ENCODE results near the gene HCN2. TPM values are rescaled to one million over a fixed set of nuclear protein-coding genes. Genes with fewer than 3 reads are reported as not detected.
"Not testable (repeated sequence)": the region's sequence is repeated elsewhere in the genome, so short reads cannot be mapped to it uniquely, and the experiment has no call there.

HCN2 gene
- total RNA-seq, 4 donors from 2014 or later = 0.15 to 0.57 (median 0.29) TPM; not detected in 1

- H3K27me3 ChIP-seq = no peaks in the 10 kb centered on the region
- no peaks in the 10 kb centered on the region for H3K9me3 ChIP-seq
- peaks cover 34 to 93% (median 41%) of the 10 kb centered on the region in 3 donors for H3K36me3 ChIP-seq
- TF ChIP-seq POLR2A (IDR thresholded peaks at IDR 0.05) = no peak
- TF ChIP-seq CTCF (IDR thresholded peaks at IDR 0.05) = no peak
- no peak overlapping the region for H3K27ac ChIP-seq
- DNase-seq = no peak
- H3K4me1 ChIP-seq = peaks cover 0 to 6% (median 0%) of the 10 kb centered on the region in 3 donors
- no peak overlapping the region for H3K4me3 ChIP-seq
- 96% methylated on average over 15 of the region's 37 CpGs; no CpG with 5 or more reads in 1 of the 2 donors for WGBS, 2 donors
- intact Hi-C loops (cut with DNase I) = no loop called here
Measured at GRCh38 chr19:622666-623065, 33.0 kb downstream of the HCN2 start.

GRCh38 chr19:623175-623916, 33.7 kb downstream of the HCN2 start:
- peaks cover 34 to 93% (median 36%) of the 10 kb centered on the region in 3 donors for H3K36me3 ChIP-seq

GRCh38 chr19:623974-624373, 34.3 kb downstream of the HCN2 start:
- 70 to 74% methylated on average over 17 to 19 of the region's 24 CpGs for WGBS, 2 donors
- DNase-seq = no peak
- peak overlapping the region in 2 of 4 donors; percentile 14 to 26 for H3K27ac ChIP-seq
- peaks cover 0 to 6% (median 0%) of the 10 kb centered on the region in 3 donors for H3K4me1 ChIP-seq
- H3K9me3 ChIP-seq = no peaks in the 10 kb centered on the region
- intact Hi-C loops (cut with DNase I) = no loop called here
- no peaks in the 10 kb centered on the region for H3K27me3 ChIP-seq
- no peak for TF ChIP-seq POLR2A (IDR thresholded peaks at IDR 0.05)
- TF ChIP-seq CTCF (IDR thresholded peaks at IDR 0.05) = no peak
- H3K36me3 ChIP-seq = peaks cover 28 to 93% (median 34%) of the 10 kb centered on the region in 3 donors
- H3K4me3 ChIP-seq = no peak overlapping the region

More at GRCh38 chr19:623175-623916, 33.7 kb downstream of the HCN2 start:
- Histone ChIP-seq H3K27me3 (no peaks in the 10 kb centered on the region), H3K27ac (no peak overlapping the region), H3K4me1 (peaks cover 0 to 6% (median 0%) of the 10 kb centered on the region in 3 donors), H3K9me3 (no peaks in the 10 kb centered on the region), H3K4me3 (no peak overlapping the region)
- no peak for DNase-seq
- no peak for TF ChIP-seq POLR2A (IDR thresholded peaks at IDR 0.05)
- TF ChIP-seq CTCF (IDR thresholded peaks at IDR 0.05) = no peak
- WGBS, 2 donors = 80 to 88% methylated on average over 1 to 20 of the region's 44 CpGs
- intact Hi-C loops (cut with DNase I) = no loop called here

- 93 to 100% methylated on average over 2 to 11 of the region's 24 CpGs for WGBS, 2 donors
- Histone ChIP-seq H3K4me1 (peaks cover 0 to 6% (median 0%) of the 10 kb centered on the region in 3 donors), H3K4me3 (no peak overlapping the region), H3K36me3 (peaks cover 23 to 93% (median 34%) of the 10 kb centered on the region in 3 donors), H3K27me3 (no peaks in the 10 kb centered on the region), H3K27ac (peak overlapping the region in 2 of 4 donors; percentile 14 to 26), H3K9me3 (no peaks in the 10 kb centered on the region)
- TF ChIP-seq CTCF (IDR thresholded peaks at IDR 0.05) = no peak
- no peak for TF ChIP-seq POLR2A (IDR thresholded peaks at IDR 0.05)
- no peak for DNase-seq
- intact Hi-C loops (cut with DNase I) = no loop called here
Measured at GRCh38 chr19:624433-625109, 34.9 kb downstream of the HCN2 start.

GRCh38 chr19:625257-625656, 35.6 kb downstream of the HCN2 start:
- intact Hi-C loops (cut with DNase I) = no loop called here
- no peaks in the 10 kb centered on the region for H3K9me3 ChIP-seq
- DNase-seq = no peak
- no peak overlapping the region for H3K27ac ChIP-seq
- H3K4me3 ChIP-seq = no peak overlapping the region
- peaks cover 16 to 93% (median 27%) of the 10 kb centered on the region in 3 donors for H3K36me3 ChIP-seq
- peaks cover 0 to 6% (median 0%) of the 10 kb centered on the region in 3 donors for H3K4me1 ChIP-seq
- TF ChIP-seq POLR2A (IDR thresholded peaks at IDR 0.05) (no peak), CTCF (IDR thresholded peaks at IDR 0.05) (no peak)
- WGBS, 2 donors = 82 to 87% methylated on average over 4 of the region's 5 CpGs
- H3K27me3 ChIP-seq = no peaks in the 10 kb centered on the region

- 48 to 54% methylated on average over 6 to 7 of the region's 7 CpGs for WGBS, 2 donors
- peaks cover 14 to 93% (median 26%) of the 10 kb centered on the region in 3 donors for H3K36me3 ChIP-seq
- H3K27me3 ChIP-seq; H3K27ac ChIP-seq; H3K4me1 ChIP-seq; DNase-seq; H3K4me3 ChIP-seq; intact Hi-C loops (cut with DNase I); H3K9me3 ChIP-seq: not testable (repeated sequence)
Measured at GRCh38 chr19:626566-626965, 36.9 kb downstream of the HCN2 start.
